ENCODE measurements around the gene PTCH2. TPM values are rescaled to one million over a fixed set of nuclear protein-coding genes. Genes with fewer than 3 reads are reported as not detected.

The PTCH2 gene
- total and polyA plus RNA-seq, 2 of the 13 experiments (the other 11 are each of a cell fraction or from before 2014, with no cell fraction given): 0.60 to 1.5 TPM

- TF ChIP-seq ZGPAT (CRISPR knock-in tag; IDR thresholded peaks at IDR 0.05) (no peak), HNRNPLL (IDR thresholded peaks at IDR 0.05; ENCODE audit: low read depth, low read length, poor library complexity, severe bottlenecking) (peak; percentile 81), ZNF225 (CRISPR knock-in tag; IDR thresholded peaks at IDR 0.05) (0 out of 2 replicates have a peak, but pooled peaks have one; percentile 32), ZNF570 (CRISPR knock-in tag; IDR thresholded peaks at IDR 0.05; ENCODE audit: borderline replicate concordance) (no peak), KMT2B (CRISPR knock-in tag; IDR thresholded peaks at IDR 0.05) (no peak; the same call in 1 of the 2 replicates), SNRNP70 (IDR thresholded peaks at IDR 0.05; ENCODE audit: low read depth, low read length) (no peak), PAX8 (CRISPR knock-in tag; IDR thresholded peaks at IDR 0.05; ENCODE audit: borderline replicate concordance) (no peak), KLF9 (CRISPR knock-in tag; IDR thresholded peaks at IDR 0.05; ENCODE audit: low read depth) (no peak), AGO2 (optimal IDR thresholded peaks at IDR 0.05; ENCODE audit: low read depth, low read length) (peak; percentile 67), ZNF878 (CRISPR knock-in tag; IDR thresholded peaks at IDR 0.05) (no peak), RORA (CRISPR knock-in tag; IDR thresholded peaks at IDR 0.05) (no peak), CBFB (CRISPR knock-in tag; IDR thresholded peaks at IDR 0.05) (no peak), ZNF724P (CRISPR knock-in tag; IDR thresholded peaks at IDR 0.05; ENCODE audit: borderline replicate concordance) (0 out of 2 replicates have a peak, but pooled peaks have one; percentile 20), MZF1 (CRISPR knock-in tag; IDR thresholded peaks at IDR 0.05; ENCODE audit: borderline replicate concordance) (no peak), ZNF12 (CRISPR knock-in tag; IDR thresholded peaks at IDR 0.05) (no peak)
- TF ChIP-seq, protein P1, sequence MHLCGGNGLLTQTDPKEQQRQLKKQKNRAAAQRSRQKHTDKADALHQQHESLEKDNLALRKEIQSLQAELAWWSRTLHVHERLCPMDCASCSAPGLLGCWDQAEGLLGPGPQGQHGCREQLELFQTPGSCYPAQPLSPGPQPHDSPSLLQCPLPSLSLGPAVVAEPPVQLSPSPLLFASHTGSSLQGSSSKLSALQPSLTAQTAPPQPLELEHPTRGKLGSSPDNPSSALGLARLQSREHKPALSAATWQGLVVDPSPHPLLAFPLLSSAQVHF (CRISPR knock-in tag; IDR thresholded peaks at IDR 0.05): no peak
- TF ChIP-seq, protein P2, sequence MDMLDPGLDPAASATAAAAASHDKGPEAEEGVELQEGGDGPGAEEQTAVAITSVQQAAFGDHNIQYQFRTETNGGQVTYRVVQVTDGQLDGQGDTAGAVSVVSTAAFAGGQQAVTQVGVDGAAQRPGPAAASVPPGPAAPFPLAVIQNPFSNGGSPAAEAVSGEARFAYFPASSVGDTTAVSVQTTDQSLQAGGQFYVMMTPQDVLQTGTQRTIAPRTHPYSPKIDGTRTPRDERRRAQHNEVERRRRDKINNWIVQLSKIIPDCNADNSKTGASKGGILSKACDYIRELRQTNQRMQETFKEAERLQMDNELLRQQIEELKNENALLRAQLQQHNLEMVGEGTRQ (IDR thresholded peaks at IDR 0.05; ENCODE audit: low read depth, low read length): no peak
- TF ChIP-seq, protein P2 (CRISPR knock-in tag; IDR thresholded peaks at IDR 0.05; ENCODE audit: borderline replicate concordance): no peak
- TF ChIP-seq, protein P3, sequence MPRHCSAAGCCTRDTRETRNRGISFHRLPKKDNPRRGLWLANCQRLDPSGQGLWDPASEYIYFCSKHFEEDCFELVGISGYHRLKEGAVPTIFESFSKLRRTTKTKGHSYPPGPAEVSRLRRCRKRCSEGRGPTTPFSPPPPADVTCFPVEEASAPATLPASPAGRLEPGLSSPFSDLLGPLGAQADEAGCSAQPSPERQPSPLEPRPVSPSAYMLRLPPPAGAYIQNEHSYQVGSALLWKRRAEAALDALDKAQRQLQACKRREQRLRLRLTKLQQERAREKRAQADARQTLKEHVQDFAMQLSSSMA (CRISPR knock-in tag; IDR thresholded peaks at IDR 0.05): no peak
- TF ChIP-seq, protein P4, sequence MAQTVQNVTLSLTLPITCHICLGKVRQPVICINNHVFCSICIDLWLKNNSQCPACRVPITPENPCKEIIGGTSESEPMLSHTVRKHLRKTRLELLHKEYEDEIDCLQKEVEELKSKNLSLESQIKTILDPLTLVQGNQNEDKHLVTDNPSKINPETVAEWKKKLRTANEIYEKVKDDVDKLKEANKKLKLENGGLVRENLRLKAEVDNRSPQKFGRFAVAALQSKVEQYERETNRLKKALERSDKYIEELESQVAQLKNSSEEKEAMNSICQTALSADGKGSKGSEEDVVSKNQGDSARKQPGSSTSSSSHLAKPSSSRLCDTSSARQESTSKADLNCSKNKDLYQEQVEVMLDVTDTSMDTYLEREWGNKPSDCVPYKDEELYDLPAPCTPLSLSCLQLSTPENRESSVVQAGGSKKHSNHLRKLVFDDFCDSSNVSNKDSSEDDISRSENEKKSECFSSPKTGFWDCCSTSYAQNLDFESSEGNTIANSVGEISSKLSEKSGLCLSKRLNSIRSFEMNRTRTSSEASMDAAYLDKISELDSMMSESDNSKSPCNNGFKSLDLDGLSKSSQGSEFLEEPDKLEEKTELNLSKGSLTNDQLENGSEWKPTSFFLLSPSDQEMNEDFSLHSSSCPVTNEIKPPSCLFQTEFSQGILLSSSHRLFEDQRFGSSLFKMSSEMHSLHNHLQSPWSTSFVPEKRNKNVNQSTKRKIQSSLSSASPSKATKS (CRISPR knock-in tag; IDR thresholded peaks at IDR 0.05): 0 out of 2 replicates have a peak, but pooled peaks have one; percentile 13
These were observed 22.5 kb downstream of the PTCH2 start (continued) for GRCh38 chr1:44820328-44821239.

Measured in HepG2 (cell line).